AG09309 (cell line): Measurements from ENCODE around the gene LAMA4.
"Not testable (repeated sequence)": the region's sequence is repeated elsewhere in the genome, so short reads cannot be mapped to it uniquely, and the experiment has no call there.

Source experiments
- DNase-seq: peaks from one replicate; pipeline ENCODE4 v3.0.0-alpha.2; 2010; ENCODE audit warnings: low read depth
- H3K4me3 ChIP-seq: 2 replicates; pipeline ENCODE4 v1.5.1; 2011; ENCODE audit warnings: mild to moderate bottlenecking, low read depth, low read length, moderate library complexity; ENCODE audit not compliant: control insufficient read depth
- TF ChIP-seq, protein P1 (sequence below): IDR thresholded peaks from 2 replicates; pipeline ENCODE4 v1.5.1; 2011; ENCODE audit warnings: mild to moderate bottlenecking, low read depth, low read length, inconsistent platforms; ENCODE audit not compliant: insufficient read depth, control insufficient read depth; ENCODE audit errors: missing control alignments

The LAMA4 gene

GRCh38 chr6:112114577-112115223 lies 139.7 kb downstream of the LAMA4 start:
- no peak for DNase-seq
- TF ChIP-seq, protein P1, sequence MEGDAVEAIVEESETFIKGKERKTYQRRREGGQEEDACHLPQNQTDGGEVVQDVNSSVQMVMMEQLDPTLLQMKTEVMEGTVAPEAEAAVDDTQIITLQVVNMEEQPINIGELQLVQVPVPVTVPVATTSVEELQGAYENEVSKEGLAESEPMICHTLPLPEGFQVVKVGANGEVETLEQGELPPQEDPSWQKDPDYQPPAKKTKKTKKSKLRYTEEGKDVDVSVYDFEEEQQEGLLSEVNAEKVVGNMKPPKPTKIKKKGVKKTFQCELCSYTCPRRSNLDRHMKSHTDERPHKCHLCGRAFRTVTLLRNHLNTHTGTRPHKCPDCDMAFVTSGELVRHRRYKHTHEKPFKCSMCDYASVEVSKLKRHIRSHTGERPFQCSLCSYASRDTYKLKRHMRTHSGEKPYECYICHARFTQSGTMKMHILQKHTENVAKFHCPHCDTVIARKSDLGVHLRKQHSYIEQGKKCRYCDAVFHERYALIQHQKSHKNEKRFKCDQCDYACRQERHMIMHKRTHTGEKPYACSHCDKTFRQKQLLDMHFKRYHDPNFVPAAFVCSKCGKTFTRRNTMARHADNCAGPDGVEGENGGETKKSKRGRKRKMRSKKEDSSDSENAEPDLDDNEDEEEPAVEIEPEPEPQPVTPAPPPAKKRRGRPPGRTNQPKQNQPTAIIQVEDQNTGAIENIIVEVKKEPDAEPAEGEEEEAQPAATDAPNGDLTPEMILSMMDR, result no peak
- no peak overlapping the region for H3K4me3 ChIP-seq

DNA sequence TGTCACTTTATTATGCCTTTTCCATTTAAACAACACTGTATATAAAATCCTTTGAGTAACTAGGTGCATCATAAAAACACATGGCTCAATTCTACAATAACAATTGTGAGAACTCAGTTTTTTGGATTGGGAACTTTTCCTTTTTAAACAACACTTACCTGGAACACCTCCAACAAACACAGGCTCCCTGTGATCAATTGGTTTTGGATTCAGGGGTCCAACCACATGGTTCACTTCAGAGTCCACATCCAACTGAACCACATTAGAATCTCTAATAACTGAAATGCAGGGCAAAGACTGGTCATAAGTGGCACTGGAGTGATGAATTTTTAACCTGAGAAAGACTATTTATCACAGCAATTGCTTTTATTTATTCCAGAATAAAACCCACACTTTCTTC lies 140.4 kb downstream of the LAMA4 start:
- DNase-seq, result no peak
- TF ChIP-seq, protein P1, result no peak
- no peak overlapping the region for H3K4me3 ChIP-seq

GRCh38 chr6:112113431-112113830 lies 140.9 kb downstream of the LAMA4 start:
- TF ChIP-seq, protein P1, result no peak
- no peak overlapping the region for H3K4me3 ChIP-seq
- DNase-seq, result no peak

GRCh38 chr6:112109262-112109661 lies 145.1 kb downstream of the LAMA4 start:
- TF ChIP-seq, protein P1, result no peak
- no peak overlapping the region for H3K4me3 ChIP-seq
- no peak for DNase-seq

DNA sequence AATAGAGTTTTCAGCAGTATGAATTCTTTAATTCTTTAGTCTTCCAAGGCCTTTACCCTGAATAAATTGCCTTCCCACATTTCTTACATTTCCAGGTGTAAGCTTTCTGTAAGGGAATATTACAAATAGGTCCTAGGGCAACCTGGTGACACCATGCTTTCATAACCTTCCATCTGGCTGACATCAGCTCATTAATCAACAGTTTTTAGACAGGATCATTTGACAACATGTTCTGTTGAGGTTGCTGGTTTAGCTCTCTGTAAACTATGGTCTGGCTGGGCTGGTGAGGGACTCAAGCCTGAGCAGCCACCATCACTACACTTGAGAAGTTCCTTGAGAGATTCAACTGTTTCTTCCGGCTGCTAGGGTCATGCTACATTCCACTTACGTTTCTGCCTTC lies 147.8 kb downstream of the LAMA4 start:
- no peak overlapping the region for H3K4me3 ChIP-seq
- TF ChIP-seq, protein P1, result no peak
- DNase-seq, result no peak

GRCh38 chr6:112106026-112106425 lies 148.3 kb downstream of the LAMA4 start:
- not testable (repeated sequence) for DNase-seq, H3K4me3 ChIP-seq

DNA sequence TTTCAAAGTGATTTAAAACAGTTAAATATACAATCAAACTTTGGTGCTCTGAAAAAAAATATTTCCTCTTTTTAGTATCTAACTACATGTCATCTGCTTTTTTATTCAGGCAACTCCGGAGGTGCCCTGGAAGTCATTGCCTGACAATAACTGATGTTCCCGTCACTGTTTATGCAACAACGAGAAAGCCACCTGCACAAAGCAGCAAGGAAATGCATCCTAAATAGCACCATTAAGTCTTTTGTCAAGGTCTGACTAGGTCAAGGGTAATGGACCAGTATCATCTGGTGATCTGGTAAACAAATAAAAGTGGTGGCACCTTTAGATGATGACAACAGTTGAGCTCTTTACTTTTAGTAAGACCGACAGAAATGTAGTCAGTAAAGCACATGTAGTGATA lies 153.8 kb downstream of the LAMA4 start:
- DNase-seq, result no peak
- H3K4me3 ChIP-seq, result no peak overlapping the region
- TF ChIP-seq, protein P1, result no peak
